ENCODE data around the gene CYP4F2. TPM values are rescaled to one million over a fixed set of nuclear protein-coding genes. Genes with fewer than 3 reads are reported as not detected.
"Not testable (repeated sequence)": the region's sequence is repeated elsewhere in the genome, so short reads cannot be mapped to it uniquely, and the experiment has no call there.

Gene CYP4F2
- total and polyA plus RNA-seq, 2 donors (not counting 1 experiment from before 2014, with no cell fraction given), result not detected

GRCh38 chr19:15831626-15832025, 66.2 kb downstream of the CYP4F2 start:
- Histone ChIP-seq H3K9ac (ENCODE audit: insufficient read depth, low read length) (no peak overlapping the region), H3K9me3 (ENCODE audit: control insufficient read depth, insufficient read depth, low read depth, low read length) (no peaks in the 10 kb centered on the region), H3K4me3 (replicated peaks in 1 of 4; ENCODE audit: control extremely low read depth in 1 of 4, insufficient read depth in 1 of 4, low read depth in 3 of 4, low read length in 4 of 4) (no peak overlapping the region), H4K20me1 (ENCODE audit: control insufficient read depth, extremely low read depth, insufficient read depth, low read length) (no peaks in the 10 kb centered on the region), H3K27me3 (ENCODE audit: control insufficient read depth, insufficient read depth, low read length) (no peaks in the 10 kb centered on the region), H3K79me2 (ENCODE audit: control insufficient read depth, insufficient read depth, low read length) (no peaks in the 10 kb centered on the region), H3K4me1 (ENCODE audit: control insufficient read depth, extremely low read depth, insufficient read depth, low read length) (no peaks in the 10 kb centered on the region), H3K4me2 (ENCODE audit: extremely low read depth, insufficient read depth, low read length) (no peak overlapping the region), H3K36me3 (ENCODE audit: control insufficient read depth, insufficient read depth, low read length) (no peaks in the 10 kb centered on the region), H2AFZ (ENCODE audit: low read length) (no peak overlapping the region), H3K27ac (ENCODE audit: insufficient read depth, low read length) (no peak overlapping the region)
- TF ChIP-seq EZH2 (IDR thresholded peaks at IDR 0.05; ENCODE audit: low read length, missing control alignments) (no peak), CTCF (conservative IDR thresholded peaks at IDR 0.05 in 1 of 2, IDR thresholded peaks at IDR 0.05 in 1 of 2; ENCODE audit: low read depth in 1 of 2, low read length in 2 of 2) (no peak)
- DNase-seq (ENCODE audit: low read depth in 2 of 2), result no peak

- no peaks in the 10 kb centered on the region for H3K9me3 ChIP-seq (ENCODE audit: control insufficient read depth, insufficient read depth, low read depth, low read length)
- no peak overlapping the region for H3K27ac ChIP-seq (ENCODE audit: insufficient read depth, low read length)
- no peak for TF ChIP-seq EZH2 (IDR thresholded peaks at IDR 0.05; ENCODE audit: low read length, missing control alignments)
- no peak for TF ChIP-seq CTCF (conservative IDR thresholded peaks at IDR 0.05 in 1 of 2, IDR thresholded peaks at IDR 0.05 in 1 of 2; ENCODE audit: low read depth in 1 of 2, low read length in 2 of 2)
- H3K27me3 ChIP-seq (ENCODE audit: control insufficient read depth, insufficient read depth, low read length), result no peaks in the 10 kb centered on the region
- DNase-seq (ENCODE audit: low read depth in 2 of 2), result no peak
- no peaks in the 10 kb centered on the region for H3K79me2 ChIP-seq (ENCODE audit: control insufficient read depth, insufficient read depth, low read length)
- no peaks in the 10 kb centered on the region for H4K20me1 ChIP-seq (ENCODE audit: control insufficient read depth, extremely low read depth, insufficient read depth, low read length)
- no peak overlapping the region for H3K4me3 ChIP-seq (replicated peaks in 1 of 4; ENCODE audit: control extremely low read depth in 1 of 4, insufficient read depth in 1 of 4, low read depth in 3 of 4, low read length in 4 of 4)
- H3K9ac ChIP-seq (ENCODE audit: insufficient read depth, low read length), result no peak overlapping the region
- no peaks in the 10 kb centered on the region for H3K4me1 ChIP-seq (ENCODE audit: control insufficient read depth, extremely low read depth, insufficient read depth, low read length)
- H3K4me2 ChIP-seq (ENCODE audit: extremely low read depth, insufficient read depth, low read length), result no peak overlapping the region
- no peak overlapping the region for H2AFZ ChIP-seq (ENCODE audit: low read length)
- no peaks in the 10 kb centered on the region for H3K36me3 ChIP-seq (ENCODE audit: control insufficient read depth, insufficient read depth, low read length)
Measured at GRCh38 chr19:15829786-15830185, 68.1 kb downstream of the CYP4F2 start.

- no peaks in the 10 kb centered on the region for H4K20me1 ChIP-seq (ENCODE audit: control insufficient read depth, extremely low read depth, insufficient read depth, low read length)
- no peak overlapping the region for H2AFZ ChIP-seq (ENCODE audit: low read length)
- H3K4me2 ChIP-seq (ENCODE audit: extremely low read depth, insufficient read depth, low read length), result no peak overlapping the region
- no peaks in the 10 kb centered on the region for H3K4me1 ChIP-seq (ENCODE audit: control insufficient read depth, extremely low read depth, insufficient read depth, low read length)
- no peaks in the 10 kb centered on the region for H3K36me3 ChIP-seq (ENCODE audit: control insufficient read depth, insufficient read depth, low read length)
- H3K9ac ChIP-seq (ENCODE audit: insufficient read depth, low read length), result no peak overlapping the region
- TF ChIP-seq CTCF (conservative IDR thresholded peaks at IDR 0.05 in 1 of 2, IDR thresholded peaks at IDR 0.05 in 1 of 2; ENCODE audit: low read depth in 1 of 2, low read length in 2 of 2), result no peak
- TF ChIP-seq EZH2 (IDR thresholded peaks at IDR 0.05; ENCODE audit: low read length, missing control alignments), result no peak
- no peaks in the 10 kb centered on the region for H3K79me2 ChIP-seq (ENCODE audit: control insufficient read depth, insufficient read depth, low read length)
- no peak overlapping the region for H3K27ac ChIP-seq (ENCODE audit: insufficient read depth, low read length)
- DNase-seq (ENCODE audit: low read depth in 2 of 2), result no peak
- no peaks in the 10 kb centered on the region for H3K27me3 ChIP-seq (ENCODE audit: control insufficient read depth, insufficient read depth, low read length)
- H3K4me3 ChIP-seq (replicated peaks in 1 of 4; ENCODE audit: control extremely low read depth in 1 of 4, insufficient read depth in 1 of 4, low read depth in 3 of 4, low read length in 4 of 4), result no peak overlapping the region
- no peaks in the 10 kb centered on the region for H3K9me3 ChIP-seq (ENCODE audit: control insufficient read depth, insufficient read depth, low read depth, low read length)
Measured at GRCh38 chr19:15829306-15829698, 68.6 kb downstream of the CYP4F2 start.

- H3K4me1 ChIP-seq (ENCODE audit: control insufficient read depth, extremely low read depth, insufficient read depth, low read length); H4K20me1 ChIP-seq (ENCODE audit: control insufficient read depth, extremely low read depth, insufficient read depth, low read length); H3K9ac ChIP-seq (ENCODE audit: insufficient read depth, low read length); H3K4me2 ChIP-seq (ENCODE audit: extremely low read depth, insufficient read depth, low read length); H3K27ac ChIP-seq (ENCODE audit: insufficient read depth, low read length); H3K79me2 ChIP-seq (ENCODE audit: control insufficient read depth, insufficient read depth, low read length); H3K9me3 ChIP-seq (ENCODE audit: control insufficient read depth, insufficient read depth, low read depth, low read length); H2AFZ ChIP-seq (ENCODE audit: low read length); H3K27me3 ChIP-seq (ENCODE audit: control insufficient read depth, insufficient read depth, low read length); H3K4me3 ChIP-seq (replicated peaks in 1 of 4; ENCODE audit: control extremely low read depth in 1 of 4, insufficient read depth in 1 of 4, low read depth in 3 of 4, low read length in 4 of 4); H3K36me3 ChIP-seq (ENCODE audit: control insufficient read depth, insufficient read depth, low read length); DNase-seq (ENCODE audit: low read depth in 2 of 2): not testable (repeated sequence)
Measured at GRCh38 chr19:15828611-15829305, 69.1 kb downstream of the CYP4F2 start.
